ENCODE measurements around the gene TMEM204.

TMEM204 gene

DNA sequence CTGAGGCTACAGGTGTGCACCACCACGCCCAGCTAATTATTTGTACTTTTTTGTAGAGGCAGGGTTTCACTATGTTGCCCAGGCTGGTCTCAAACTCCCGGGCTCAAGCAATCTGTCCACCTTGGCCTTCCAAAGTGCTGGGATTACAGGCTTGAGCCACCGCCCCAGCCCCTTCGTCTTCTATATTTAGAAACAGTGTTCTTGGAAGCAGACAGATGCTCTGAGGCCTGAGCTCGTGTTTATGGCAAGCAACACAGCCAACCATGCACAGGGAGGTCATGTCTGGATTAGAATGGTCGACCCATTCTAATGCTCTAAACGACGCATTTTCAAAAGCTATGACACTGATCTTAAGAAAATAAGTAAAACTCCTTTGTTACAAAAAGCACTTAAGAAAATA lies 16.6 kb downstream of the TMEM204 start:
- no peaks in the 10 kb centered on the region for H4K20me1 ChIP-seq (ENCODE audit: insufficient read depth, low read length)
- H3K4me1 ChIP-seq (ENCODE audit: low read length), result no peaks in the 10 kb centered on the region
- H2AFZ ChIP-seq (ENCODE audit: low read depth, low read length), result no peak overlapping the region
- H3K27ac ChIP-seq (ENCODE audit: low read length), result no peak overlapping the region
- no peak for TF ChIP-seq EZH2phosphoT487 (IDR thresholded peaks at IDR 0.05; ENCODE audit: low read depth)
- TF ChIP-seq, protein P1, sequence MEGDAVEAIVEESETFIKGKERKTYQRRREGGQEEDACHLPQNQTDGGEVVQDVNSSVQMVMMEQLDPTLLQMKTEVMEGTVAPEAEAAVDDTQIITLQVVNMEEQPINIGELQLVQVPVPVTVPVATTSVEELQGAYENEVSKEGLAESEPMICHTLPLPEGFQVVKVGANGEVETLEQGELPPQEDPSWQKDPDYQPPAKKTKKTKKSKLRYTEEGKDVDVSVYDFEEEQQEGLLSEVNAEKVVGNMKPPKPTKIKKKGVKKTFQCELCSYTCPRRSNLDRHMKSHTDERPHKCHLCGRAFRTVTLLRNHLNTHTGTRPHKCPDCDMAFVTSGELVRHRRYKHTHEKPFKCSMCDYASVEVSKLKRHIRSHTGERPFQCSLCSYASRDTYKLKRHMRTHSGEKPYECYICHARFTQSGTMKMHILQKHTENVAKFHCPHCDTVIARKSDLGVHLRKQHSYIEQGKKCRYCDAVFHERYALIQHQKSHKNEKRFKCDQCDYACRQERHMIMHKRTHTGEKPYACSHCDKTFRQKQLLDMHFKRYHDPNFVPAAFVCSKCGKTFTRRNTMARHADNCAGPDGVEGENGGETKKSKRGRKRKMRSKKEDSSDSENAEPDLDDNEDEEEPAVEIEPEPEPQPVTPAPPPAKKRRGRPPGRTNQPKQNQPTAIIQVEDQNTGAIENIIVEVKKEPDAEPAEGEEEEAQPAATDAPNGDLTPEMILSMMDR (IDR thresholded peaks at IDR 0.05; ENCODE audit: low read depth, low read length), result no peak
- H3K9me3 ChIP-seq (ENCODE audit: insufficient read depth, low read length), result no peaks in the 10 kb centered on the region
- H3K79me2 ChIP-seq (ENCODE audit: low read length), result no peaks in the 10 kb centered on the region
- no peaks in the 10 kb centered on the region for H3K27me3 ChIP-seq (ENCODE audit: low read depth, low read length)
- H3K4me2 ChIP-seq (ENCODE audit: low read length), result no peak overlapping the region
- H3K4me3 ChIP-seq (ENCODE audit: low read length), result no peak overlapping the region
- H3K9ac ChIP-seq (ENCODE audit: low read length), result no peak overlapping the region
- no peaks in the 10 kb centered on the region for H3K36me3 ChIP-seq (replicated peaks; ENCODE audit: low read depth, low read length)

- no peak overlapping the region for H3K9ac ChIP-seq (ENCODE audit: low read length)
- no peak overlapping the region for H3K27ac ChIP-seq (ENCODE audit: low read length)
- H2AFZ ChIP-seq (ENCODE audit: low read depth, low read length), result no peak overlapping the region
- no peak overlapping the region for H3K4me3 ChIP-seq (ENCODE audit: low read length)
- no peaks in the 10 kb centered on the region for H4K20me1 ChIP-seq (ENCODE audit: insufficient read depth, low read length)
- no peak overlapping the region for H3K4me2 ChIP-seq (ENCODE audit: low read length)
- no peaks in the 10 kb centered on the region for H3K9me3 ChIP-seq (ENCODE audit: insufficient read depth, low read length)
- no peaks in the 10 kb centered on the region for H3K36me3 ChIP-seq (replicated peaks; ENCODE audit: low read depth, low read length)
- no peaks in the 10 kb centered on the region for H3K4me1 ChIP-seq (ENCODE audit: low read length)
- TF ChIP-seq EZH2phosphoT487 (IDR thresholded peaks at IDR 0.05; ENCODE audit: low read depth), result no peak
- TF ChIP-seq, protein P1 (IDR thresholded peaks at IDR 0.05; ENCODE audit: low read depth, low read length), result no peak
- no peaks in the 10 kb centered on the region for H3K79me2 ChIP-seq (ENCODE audit: low read length)
- no peaks in the 10 kb centered on the region for H3K27me3 ChIP-seq (ENCODE audit: low read depth, low read length)
These were observed 17.2 kb downstream of the TMEM204 start for GRCh38 chr16:1550696-1551095.

DNA sequence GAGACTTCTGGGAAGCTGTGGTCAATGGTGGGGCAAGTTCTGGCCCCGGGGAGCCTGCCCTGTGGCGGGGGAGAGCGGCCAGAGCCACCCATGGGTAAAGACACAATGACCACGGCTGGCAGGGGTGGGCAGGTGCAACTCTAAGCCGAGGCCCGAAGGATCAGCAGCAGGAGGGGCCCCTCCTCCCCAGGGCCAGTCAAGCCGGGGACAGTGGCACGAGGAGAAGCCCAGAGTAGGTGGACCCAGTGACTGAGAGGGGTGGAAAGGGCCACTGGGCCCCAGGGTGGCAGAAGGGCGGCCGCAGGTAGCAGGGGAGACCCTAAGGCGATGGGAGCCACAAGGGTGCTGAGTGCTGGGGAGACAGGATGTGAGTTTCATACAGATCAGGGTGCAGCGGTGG lies 17.7 kb downstream of the TMEM204 start:
- no peak overlapping the region for H2AFZ ChIP-seq (ENCODE audit: low read depth, low read length)
- H3K4me2 ChIP-seq (ENCODE audit: low read length), result no peak overlapping the region

DNA sequence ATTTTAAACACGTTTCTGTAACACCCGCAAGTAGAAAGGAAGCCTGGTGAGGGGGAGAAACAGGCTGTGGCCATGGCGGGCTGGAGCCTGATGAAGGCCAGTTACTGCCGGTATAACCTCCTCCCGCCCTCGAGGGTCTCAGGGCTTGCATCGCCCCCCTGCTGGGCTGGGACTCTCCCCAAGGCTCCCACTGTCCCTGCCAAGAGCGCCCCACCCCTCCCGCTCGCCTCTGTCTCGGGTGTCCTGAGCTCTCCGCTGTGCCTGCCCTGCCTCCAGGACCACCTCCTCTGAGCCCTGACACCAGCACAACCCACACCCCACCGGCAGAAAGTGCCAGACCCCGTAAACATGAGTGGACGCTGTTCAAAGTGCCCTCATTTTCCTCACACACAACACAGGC lies 18.7 kb downstream of the TMEM204 start:
- Histone ChIP-seq H3K4me1 (ENCODE audit: low read length) (no peaks in the 10 kb centered on the region), H3K4me2 (ENCODE audit: low read length) (no peak overlapping the region), H4K20me1 (ENCODE audit: insufficient read depth, low read length) (no peaks in the 10 kb centered on the region), H3K9me3 (ENCODE audit: insufficient read depth, low read length) (no peaks in the 10 kb centered on the region), H3K79me2 (ENCODE audit: low read length) (no peaks in the 10 kb centered on the region), H3K27me3 (ENCODE audit: low read depth, low read length) (no peaks in the 10 kb centered on the region), H3K9ac (ENCODE audit: low read length) (no peak overlapping the region), H2AFZ (ENCODE audit: low read depth, low read length) (no peak overlapping the region), H3K4me3 (ENCODE audit: low read length) (no peak overlapping the region), H3K36me3 (replicated peaks; ENCODE audit: low read depth, low read length) (no peaks in the 10 kb centered on the region), H3K27ac (ENCODE audit: low read length) (no peak overlapping the region)
- TF ChIP-seq EZH2phosphoT487 (IDR thresholded peaks at IDR 0.05; ENCODE audit: low read depth), result no peak

More for the DNA sequence above, 17.7 kb downstream of the TMEM204 start:
- Histone ChIP-seq H3K4me1 (ENCODE audit: low read length) (no peaks in the 10 kb centered on the region), H3K9me3 (ENCODE audit: insufficient read depth, low read length) (no peaks in the 10 kb centered on the region), H3K27me3 (ENCODE audit: low read depth, low read length) (no peaks in the 10 kb centered on the region), H3K79me2 (ENCODE audit: low read length) (no peaks in the 10 kb centered on the region), H4K20me1 (ENCODE audit: insufficient read depth, low read length) (no peaks in the 10 kb centered on the region), H3K9ac (ENCODE audit: low read length) (no peak overlapping the region), H3K4me3 (ENCODE audit: low read length) (no peak overlapping the region), H3K27ac (ENCODE audit: low read length) (no peak overlapping the region), H3K36me3 (replicated peaks; ENCODE audit: low read depth, low read length) (no peaks in the 10 kb centered on the region)
- TF ChIP-seq EZH2phosphoT487 (IDR thresholded peaks at IDR 0.05; ENCODE audit: low read depth), result no peak
- TF ChIP-seq, protein P1 (IDR thresholded peaks at IDR 0.05; ENCODE audit: low read depth, low read length), result no peak
